HCT116 (cell line): Measurements from ENCODE around the gene HSD17B12. TPM values are rescaled to one million over a fixed set of nuclear protein-coding genes. Genes with fewer than 3 reads are reported as not detected.

Source experiments
- ATAC-seq: fragments of 200-7000 bp; cut with Tn5 transposase; 2 replicates; pipeline ENCODE4 v1.9.1; 2020; ENCODE audit warnings: mild to moderate bottlenecking, moderate library complexity
- BruUV-seq: library from RNA; stranded (reverse); fragments of 400-500 nt; replicated peaks from 2 replicates; lab custom pipeline; 2021; lab: Mats Ljungman, UMichigan
- CTCF ChIA-PET: fragments of 300-600 bp; sonication (Branson Sonifier 250); formaldehyde crosslinking; loops from one replicate; lab custom pipeline; 2021; ENCODE audit warnings: antibody characterized with exemption; lab: Charles Lee
- POLR2A ChIA-PET: fragments of 300-600, 350-600 bp; sonication (Branson Sonifier 250); formaldehyde crosslinking; loops from one replicate; lab custom pipeline; 2021; ENCODE audit warnings: antibody characterized with exemption; lab: Charles Lee
- RAD21 ChIA-PET, 2 experiments: fragments of 300-600 bp; sonication (Branson Sonifier 250); formaldehyde crosslinking; loops; one replicate each; lab custom pipeline; 2023; ENCODE audit warnings: low total read pairs in 2 of 2; ENCODE audit not compliant: uncharacterized antibody in 2 of 2, unreplicated experiment in 2 of 2, low non-redundant PET in 1 of 2; lab: Charles Lee
- DNase-seq: peaks from one replicate; pipeline ENCODE4 v3.0.0-alpha.2; 2010; ENCODE audit warnings: low read depth, low spot score
- H2AFZ ChIP-seq: fragments of 200-600 bp; shearing (Covaris generic), sonication (generic); 2 replicates; pipeline ENCODE4 v1.6.1; 2017; ENCODE audit warnings: low read depth, mixed run types, mixed read lengths, antibody characterized with exemption, low read length; ENCODE audit not compliant: poor library complexity, severe bottlenecking
- H3K27ac ChIP-seq: 2 replicates; pipeline ENCODE4 v1.5.1; 2012; ENCODE audit warnings: low read depth, low read length
- H3K27me3 ChIP-seq: fragments of 200-600 bp; sonication (generic); 2 replicates; pipeline ENCODE4 v1.6.1; 2016; ENCODE audit warnings: mixed run types, low read length, mixed read lengths; ENCODE audit not compliant: insufficient read depth
- H3K36me3 ChIP-seq, 2 experiments: fragments of 200-500 bp in 1 of 2; fragments of 200-600 bp in 1 of 2; sonication (Bioruptor generic) in 1 of 2; sonication (generic) in 1 of 2; 2 replicates each; pipeline versions ENCODE4 v1.5.1 to v1.6.1; 2014 to 2016; ENCODE audit warnings: low read length in 2 of 2, inconsistent platforms in 1 of 2, mixed read lengths in 1 of 2, mixed run types in 1 of 2; ENCODE audit not compliant: insufficient read depth in 2 of 2, control insufficient read depth in 1 of 2
- H3K4me1 ChIP-seq, 2 experiments: fragments of 200-600 bp in 1 of 2; sonication (generic) in 1 of 2; 2 replicates each; pipeline versions ENCODE4 v1.5.1 to v1.6.1; 2012 to 2017; ENCODE audit warnings: low read length in 2 of 2, inconsistent platforms in 1 of 2, mild to moderate bottlenecking in 1 of 2, mixed read lengths in 1 of 2, mixed run types in 1 of 2, moderate library complexity in 1 of 2; ENCODE audit not compliant: insufficient read depth in 2 of 2, control insufficient read depth in 1 of 2
- H3K4me2 ChIP-seq: fragments of 200-600 bp; sonication (generic); 2 replicates; pipeline ENCODE4 v1.6.1; 2017; ENCODE audit warnings: mixed run types, low read length, mixed read lengths
- H3K4me3 ChIP-seq, 2 experiments: fragments of 200-600 bp in 1 of 2; sonication (generic) in 1 of 2; replicated peaks in 1 of 2; 2 replicates each; pipeline ENCODE4 v1.5.1; 2011 to 2016; ENCODE audit warnings: low read length in 2 of 2, control low read depth in 1 of 2, low read depth in 1 of 2, mild to moderate bottlenecking in 1 of 2, mixed read lengths in 1 of 2, mixed run types in 1 of 2
- H3K79me2 ChIP-seq: fragments of 200-600 bp; sonication (generic); 2 replicates; pipeline ENCODE4 v1.6.1; 2017; ENCODE audit warnings: mild to moderate bottlenecking, mixed run types, low read length, moderate library complexity, mixed read lengths; ENCODE audit not compliant: insufficient read depth
- H3K9ac ChIP-seq: fragments of 200-600 bp; sonication (generic); 2 replicates; pipeline ENCODE4 v1.6.1; 2016; ENCODE audit warnings: low read length, mixed read lengths
- H3K9me2 ChIP-seq: fragments of 200-600 bp; sonication (generic), shearing (Covaris generic); 2 replicates; pipeline ENCODE4 v1.6.1; 2017; ENCODE audit warnings: mixed run types, mild to moderate bottlenecking, moderate library complexity; ENCODE audit not compliant: insufficient read depth
- H3K9me3 ChIP-seq, 2 experiments: fragments of 200-500 bp in 1 of 2; fragments of 200-600 bp in 1 of 2; sonication (Bioruptor generic) in 1 of 2; sonication (generic) in 1 of 2; 2 replicates each; pipeline ENCODE4 v1.6.1; 2014 to 2017; ENCODE audit warnings: low read length in 2 of 2, mixed read lengths in 2 of 2, inconsistent platforms in 1 of 2, low read depth in 1 of 2, mild to moderate bottlenecking in 1 of 2, mixed run types in 1 of 2, moderate library complexity in 1 of 2; ENCODE audit not compliant: control insufficient read depth in 1 of 2, insufficient read depth in 1 of 2
- H4K20me1 ChIP-seq: fragments of 200-600 bp; sonication (generic), shearing (Covaris generic); 2 replicates; pipeline ENCODE4 v1.6.1; 2017; ENCODE audit warnings: mixed run types, mild to moderate bottlenecking, moderate library complexity; ENCODE audit not compliant: insufficient read depth
- ATF3 ChIP-seq: IDR thresholded peaks from 2 replicates; pipeline ENCODE4 v1.6.1; 2012
- CBX3 ChIP-seq: IDR thresholded peaks from 2 replicates; pipeline ENCODE4 v1.6.1; 2012; ENCODE audit warnings: low read depth
- CEBPB ChIP-seq: IDR thresholded peaks from 2 replicates; pipeline ENCODE4 v1.6.1; 2012; ENCODE audit warnings: low read depth
- EGR1 ChIP-seq: IDR thresholded peaks from 2 replicates; pipeline ENCODE4 v1.6.1; 2012; ENCODE audit warnings: low read depth
- EZH2 ChIP-seq: fragments of 200-600 bp; sonication (generic); IDR thresholded peaks from 2 replicates; pipeline ENCODE4 v1.6.1; 2017; ENCODE audit warnings: antibody characterized with exemption, mixed run types
- JUND ChIP-seq: IDR thresholded peaks from 2 replicates; pipeline ENCODE4 v1.6.1; 2012
- POLR2A ChIP-seq: IDR thresholded peaks from 2 replicates; pipeline ENCODE4 v1.7.0; 2011; ENCODE audit warnings: borderline replicate concordance; ENCODE audit not compliant: insufficient read depth, insufficient read length; ENCODE audit errors: extremely low read depth
- POLR2AphosphoS5 ChIP-seq: IDR thresholded peaks from 2 replicates; pipeline ENCODE4 v1.6.1; 2011; ENCODE audit warnings: mild to moderate bottlenecking, low read depth, low read length, moderate library complexity
- RAD21 ChIP-seq: IDR thresholded peaks from 2 replicates; pipeline ENCODE4 v1.6.1; 2012; ENCODE audit warnings: low read depth, mild to moderate bottlenecking
- SIN3A ChIP-seq: IDR thresholded peaks from 2 replicates; pipeline ENCODE4 v1.6.1; 2012; ENCODE audit warnings: low read depth
- SRF ChIP-seq: IDR thresholded peaks from 2 replicates; pipeline ENCODE4 v1.6.1; 2012; ENCODE audit warnings: low read depth
- TCF7L2 ChIP-seq: IDR thresholded peaks from 2 replicates; pipeline ENCODE4 v1.7.0; 2011; ENCODE audit warnings: borderline replicate concordance, inconsistent platforms; ENCODE audit not compliant: insufficient read depth, insufficient read length; ENCODE audit errors: extremely low read depth
- YY1 ChIP-seq: IDR thresholded peaks from 2 replicates; pipeline ENCODE4 v1.6.1; 2011; ENCODE audit warnings: low read length, low read depth, moderate library complexity, mild to moderate bottlenecking; ENCODE audit not compliant: insufficient replicate concordance; ENCODE audit errors: extremely low read depth
- ZNF274 ChIP-seq: fragments of 200-500 bp; sonication (Bioruptor generic); IDR thresholded peaks from 2 replicates; pipeline ENCODE4 v1.6.1; 2014; ENCODE audit warnings: mild to moderate bottlenecking, low read depth, low read length, inconsistent platforms
- intact Hi-C: fragments of 100-400 bp; cut with micrococcal nuclease; formaldehyde crosslinking; loops from 2 replicates; pipeline ENCODE4 v1.10.0; 2022
- total RNA-seq: library from RNA; stranded (reverse); gene quantifications from one replicate; pipeline ENCODE4 v1.2.1, GENCODE V29; 2021; ENCODE audit not compliant: unreplicated experiment
- TF ChIP-seq, protein P1 (sequence below): IDR thresholded peaks from 2 replicates; pipeline ENCODE4 v1.6.1; 2012; ENCODE audit warnings: low read depth
- TF ChIP-seq, protein P2 (sequence below), 3 experiments: fragments of 200-600 bp in 1 of 3; sonication (generic) in 1 of 3; IDR thresholded peaks in 2 of 3; conservative IDR thresholded peaks in 1 of 3; 2 replicates each; pipeline ENCODE4 v1.5.1; 2012 to 2017; ENCODE audit warnings: low read depth in 2 of 3, low read length in 2 of 3, antibody characterized with exemption in 1 of 3, borderline replicate concordance in 1 of 3, control low read depth in 1 of 3, mild to moderate bottlenecking in 1 of 3, mixed read lengths in 1 of 3, mixed run types in 1 of 3, moderate library complexity in 1 of 3; ENCODE audit not compliant: insufficient read depth in 1 of 3

Gene HSD17B12
- total RNA-seq, 1 experiment from 2014 or later: 83.7 TPM

GRCh38 chr11:43787824-43788223 lies 107.3 kb downstream of the HSD17B12 start (continued):
- TF ChIP-seq, protein P1, sequence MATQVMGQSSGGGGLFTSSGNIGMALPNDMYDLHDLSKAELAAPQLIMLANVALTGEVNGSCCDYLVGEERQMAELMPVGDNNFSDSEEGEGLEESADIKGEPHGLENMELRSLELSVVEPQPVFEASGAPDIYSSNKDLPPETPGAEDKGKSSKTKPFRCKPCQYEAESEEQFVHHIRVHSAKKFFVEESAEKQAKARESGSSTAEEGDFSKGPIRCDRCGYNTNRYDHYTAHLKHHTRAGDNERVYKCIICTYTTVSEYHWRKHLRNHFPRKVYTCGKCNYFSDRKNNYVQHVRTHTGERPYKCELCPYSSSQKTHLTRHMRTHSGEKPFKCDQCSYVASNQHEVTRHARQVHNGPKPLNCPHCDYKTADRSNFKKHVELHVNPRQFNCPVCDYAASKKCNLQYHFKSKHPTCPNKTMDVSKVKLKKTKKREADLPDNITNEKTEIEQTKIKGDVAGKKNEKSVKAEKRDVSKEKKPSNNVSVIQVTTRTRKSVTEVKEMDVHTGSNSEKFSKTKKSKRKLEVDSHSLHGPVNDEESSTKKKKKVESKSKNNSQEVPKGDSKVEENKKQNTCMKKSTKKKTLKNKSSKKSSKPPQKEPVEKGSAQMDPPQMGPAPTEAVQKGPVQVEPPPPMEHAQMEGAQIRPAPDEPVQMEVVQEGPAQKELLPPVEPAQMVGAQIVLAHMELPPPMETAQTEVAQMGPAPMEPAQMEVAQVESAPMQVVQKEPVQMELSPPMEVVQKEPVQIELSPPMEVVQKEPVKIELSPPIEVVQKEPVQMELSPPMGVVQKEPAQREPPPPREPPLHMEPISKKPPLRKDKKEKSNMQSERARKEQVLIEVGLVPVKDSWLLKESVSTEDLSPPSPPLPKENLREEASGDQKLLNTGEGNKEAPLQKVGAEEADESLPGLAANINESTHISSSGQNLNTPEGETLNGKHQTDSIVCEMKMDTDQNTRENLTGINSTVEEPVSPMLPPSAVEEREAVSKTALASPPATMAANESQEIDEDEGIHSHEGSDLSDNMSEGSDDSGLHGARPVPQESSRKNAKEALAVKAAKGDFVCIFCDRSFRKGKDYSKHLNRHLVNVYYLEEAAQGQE: no peak
- TF ChIP-seq SIN3A (no peak), JUND (no peak), POLR2AphosphoS5 (no peak), EGR1 (no peak), RAD21 (no peak)
- TF ChIP-seq, all 23 proteins: peak for 0

DNA sequence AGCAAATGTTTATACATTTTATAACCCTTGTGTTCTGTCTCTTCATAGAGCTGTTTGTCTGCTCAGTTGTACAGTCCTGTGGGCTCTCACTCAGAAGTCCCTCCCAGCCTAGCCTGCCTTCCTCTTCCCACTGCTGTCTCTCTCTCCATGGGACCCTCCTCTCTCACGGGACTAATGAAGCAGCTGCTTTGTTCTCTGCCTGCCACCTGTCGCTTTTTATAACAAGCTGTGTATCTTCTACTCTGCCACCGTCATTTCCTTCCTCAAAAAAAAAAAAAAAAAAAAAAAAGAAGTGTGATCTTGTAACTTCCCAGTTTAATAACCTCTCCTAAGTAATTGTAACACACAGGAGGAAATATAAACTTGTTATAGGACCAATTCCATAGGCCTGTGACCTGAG lies 107.9 kb downstream of the HSD17B12 start:
- peaks cover 0 to 3% of the 10 kb centered on the region in 2 experiments; a peak in 1 of 4 replicates for H3K9me3 ChIP-seq
- RAD21 ChIA-PET: no interaction called here
- intact Hi-C loops: no loop called here
- DNase-seq (no peak), ATAC-seq (no peak)
- H3K9me2 ChIP-seq: no peaks in the 10 kb centered on the region
- peaks cover 11 to 19% of the 10 kb centered on the region in 2 experiments for H3K4me1 ChIP-seq
- H3K9ac ChIP-seq: no peak overlapping the region
- H3K27ac ChIP-seq: no peak overlapping the region
- H3K4me2 ChIP-seq: no peak overlapping the region
- no peaks in the 10 kb centered on the region for H3K27me3 ChIP-seq
- CTCF ChIA-PET: interaction anchor here (0.7 kb wide), 1 partner anchor 14 kb away, joined by 3 read pairs; no protein-coding TSS in a partner anchor
- no peak overlapping the region for H3K4me3 ChIP-seq
- no peaks in the 10 kb centered on the region for H4K20me1 ChIP-seq
- 0 out of 4 replicates have a peak, but pooled peaks cover 0 to 4% of the 10 kb centered on the region in 2 experiments for H3K36me3 ChIP-seq
- BruUV-seq: no TSS peak
- no peaks in the 10 kb centered on the region for H3K79me2 ChIP-seq
- POLR2A ChIA-PET: no interaction called here
- no peak overlapping the region for H2AFZ ChIP-seq
- no peak for TF ChIP-seq JUND
- no peak for TF ChIP-seq POLR2A
- no peak for TF ChIP-seq YY1
- no peak for TF ChIP-seq ATF3
- no peak for TF ChIP-seq RAD21
- no peak for TF ChIP-seq EZH2
- no peak for TF ChIP-seq TCF7L2
- TF ChIP-seq, protein P1: no peak
- no peak for TF ChIP-seq SRF
- no peak for TF ChIP-seq ZNF274
- TF ChIP-seq CEBPB: no peak
- TF ChIP-seq, protein P2, sequence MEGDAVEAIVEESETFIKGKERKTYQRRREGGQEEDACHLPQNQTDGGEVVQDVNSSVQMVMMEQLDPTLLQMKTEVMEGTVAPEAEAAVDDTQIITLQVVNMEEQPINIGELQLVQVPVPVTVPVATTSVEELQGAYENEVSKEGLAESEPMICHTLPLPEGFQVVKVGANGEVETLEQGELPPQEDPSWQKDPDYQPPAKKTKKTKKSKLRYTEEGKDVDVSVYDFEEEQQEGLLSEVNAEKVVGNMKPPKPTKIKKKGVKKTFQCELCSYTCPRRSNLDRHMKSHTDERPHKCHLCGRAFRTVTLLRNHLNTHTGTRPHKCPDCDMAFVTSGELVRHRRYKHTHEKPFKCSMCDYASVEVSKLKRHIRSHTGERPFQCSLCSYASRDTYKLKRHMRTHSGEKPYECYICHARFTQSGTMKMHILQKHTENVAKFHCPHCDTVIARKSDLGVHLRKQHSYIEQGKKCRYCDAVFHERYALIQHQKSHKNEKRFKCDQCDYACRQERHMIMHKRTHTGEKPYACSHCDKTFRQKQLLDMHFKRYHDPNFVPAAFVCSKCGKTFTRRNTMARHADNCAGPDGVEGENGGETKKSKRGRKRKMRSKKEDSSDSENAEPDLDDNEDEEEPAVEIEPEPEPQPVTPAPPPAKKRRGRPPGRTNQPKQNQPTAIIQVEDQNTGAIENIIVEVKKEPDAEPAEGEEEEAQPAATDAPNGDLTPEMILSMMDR (IDR thresholded peaks at IDR 0.05 in 2 of 3, conservative IDR thresholded peaks at IDR 0.05 in 1 of 3; ENCODE audit: borderline replicate concordance in 1 of 3, insufficient read depth in 1 of 3, low read depth in 2 of 3, low read length in 2 of 3): no peak
- no peak for TF ChIP-seq CBX3
- no peak for TF ChIP-seq EGR1
